Uterus (tissue), 4 donors: Measurements from ENCODE around the gene FKTN. TPM values are rescaled to one million over a fixed set of nuclear protein-coding genes. Genes with fewer than 3 reads are reported as not detected.

Experiments
- DNase-seq, 2 donors: peaks; one replicate each; pipeline ENCODE4 v3.0.0-alpha.2; 2019 to 2020
- H3K27ac ChIP-seq, 2 donors: fragments of 200-600 bp; sonication (generic); 1 replicate in 1 of 2; 2 replicates in 1 of 2; pipeline ENCODE4 v1.5.1; 2016 to 2018
- H3K27me3 ChIP-seq, 2 donors: fragments of 200-600 bp; sonication (generic); one replicate each; pipeline ENCODE4 v1.5.1; 2018 to 2019; ENCODE audit warnings: control low read depth in 1 of 2
- H3K36me3 ChIP-seq, 2 donors: fragments of 200-600 bp; sonication (generic); one replicate each; pipeline ENCODE4 v1.5.1; 2019; ENCODE audit warnings: control low read depth in 1 of 2
- H3K4me1 ChIP-seq, 2 donors: fragments of 200-600 bp; sonication (generic); one replicate each; pipeline ENCODE4 v1.5.1; 2018 to 2019; ENCODE audit warnings: control low read depth in 1 of 2
- H3K4me3 ChIP-seq, 2 donors: fragments of 200-600 bp; sonication (generic); 1 replicate in 1 of 2; 2 replicates in 1 of 2; pipeline ENCODE4 v1.5.1; 2018 to 2019; ENCODE audit warnings: mild to moderate bottlenecking in 1 of 2
- H3K9me3 ChIP-seq, 2 donors: fragments of 200-600 bp; sonication (generic); one replicate each; pipeline ENCODE4 v1.5.1; 2019; ENCODE audit warnings: control low read depth in 1 of 2
- POLR2A ChIP-seq, 2 donors: fragments of 450-650 bp; IDR thresholded peaks; one replicate each; pipeline ENCODE4 v1.6.1; 2016; ENCODE audit warnings: antibody characterized with exemption in 2 of 2, mild to moderate bottlenecking in 1 of 2, moderate library complexity in 1 of 2
- intact Hi-C: fragments of 100-400 bp; cut with DNase I; formaldehyde crosslinking; loops from one replicate; pipeline ENCODE4 v1.15.1; 2023; ENCODE audit warnings: low total_unique reads
- total RNA-seq, 4 donors: library from RNA; depleted of rRNA in 3 of 4; stranded (reverse); fragments of >200 nt in 3 of 4; gene quantifications; one replicate each; pipeline versions ENCODE4 v1.1.0 to v1.2.4, GENCODE V29; 2014 to 2023
- TF ChIP-seq, protein P1 (sequence below), 4 experiments: fragments of 200-600 bp in 2 of 4; fragments of 450-650 bp in 2 of 4; sonication (generic) in 2 of 4; IDR thresholded peaks; one replicate each; pipeline ENCODE4 v1.5.1; 2016 to 2019; ENCODE audit warnings: antibody characterized with exemption in 4 of 4, mild to moderate bottlenecking in 2 of 4, moderate library complexity in 1 of 4
- donor health status: DM: yes; HTN: yes; CAD: no.

Gene FKTN
- total RNA-seq, 4 donors from 2014 or later = 2.6 to 39.1 (median 12.7) TPM

DNA sequence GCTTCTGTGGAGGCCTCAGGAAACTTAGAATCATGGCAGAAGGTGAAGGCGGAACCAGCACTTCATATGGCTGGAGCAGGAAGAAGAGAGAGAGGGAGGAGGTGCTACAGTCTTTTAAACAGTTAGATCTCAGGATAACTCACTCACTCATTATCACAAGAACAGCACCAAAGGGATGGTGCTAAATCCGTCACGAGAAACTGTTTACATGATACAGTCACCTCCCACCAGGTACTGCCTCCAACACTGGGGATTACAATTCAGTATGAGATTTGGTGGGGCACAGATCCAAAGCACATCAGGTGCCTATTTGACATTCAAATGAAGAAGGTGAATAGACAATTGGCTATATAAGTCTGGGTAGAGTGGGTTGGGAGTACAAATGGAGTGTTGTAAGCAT, 35.2 kb downstream of the FKTN start:
- peaks cover 0 to 18% of the 10 kb centered on the region in 2 donors for H3K9me3 ChIP-seq
- H3K27me3 ChIP-seq = no peaks in the 10 kb centered on the region
- intact Hi-C loops = no loop called here
- H3K4me3 ChIP-seq = no peak overlapping the region
- no peaks in the 10 kb centered on the region for H3K4me1 ChIP-seq
- no peak overlapping the region for H3K27ac ChIP-seq
- H3K36me3 ChIP-seq = no peaks in the 10 kb centered on the region
- no peak for DNase-seq
- TF ChIP-seq, protein P1, sequence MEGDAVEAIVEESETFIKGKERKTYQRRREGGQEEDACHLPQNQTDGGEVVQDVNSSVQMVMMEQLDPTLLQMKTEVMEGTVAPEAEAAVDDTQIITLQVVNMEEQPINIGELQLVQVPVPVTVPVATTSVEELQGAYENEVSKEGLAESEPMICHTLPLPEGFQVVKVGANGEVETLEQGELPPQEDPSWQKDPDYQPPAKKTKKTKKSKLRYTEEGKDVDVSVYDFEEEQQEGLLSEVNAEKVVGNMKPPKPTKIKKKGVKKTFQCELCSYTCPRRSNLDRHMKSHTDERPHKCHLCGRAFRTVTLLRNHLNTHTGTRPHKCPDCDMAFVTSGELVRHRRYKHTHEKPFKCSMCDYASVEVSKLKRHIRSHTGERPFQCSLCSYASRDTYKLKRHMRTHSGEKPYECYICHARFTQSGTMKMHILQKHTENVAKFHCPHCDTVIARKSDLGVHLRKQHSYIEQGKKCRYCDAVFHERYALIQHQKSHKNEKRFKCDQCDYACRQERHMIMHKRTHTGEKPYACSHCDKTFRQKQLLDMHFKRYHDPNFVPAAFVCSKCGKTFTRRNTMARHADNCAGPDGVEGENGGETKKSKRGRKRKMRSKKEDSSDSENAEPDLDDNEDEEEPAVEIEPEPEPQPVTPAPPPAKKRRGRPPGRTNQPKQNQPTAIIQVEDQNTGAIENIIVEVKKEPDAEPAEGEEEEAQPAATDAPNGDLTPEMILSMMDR (IDR thresholded peaks at IDR 0.05) = no peak
- TF ChIP-seq POLR2A (IDR thresholded peaks at IDR 0.05) = no peak

DNA sequence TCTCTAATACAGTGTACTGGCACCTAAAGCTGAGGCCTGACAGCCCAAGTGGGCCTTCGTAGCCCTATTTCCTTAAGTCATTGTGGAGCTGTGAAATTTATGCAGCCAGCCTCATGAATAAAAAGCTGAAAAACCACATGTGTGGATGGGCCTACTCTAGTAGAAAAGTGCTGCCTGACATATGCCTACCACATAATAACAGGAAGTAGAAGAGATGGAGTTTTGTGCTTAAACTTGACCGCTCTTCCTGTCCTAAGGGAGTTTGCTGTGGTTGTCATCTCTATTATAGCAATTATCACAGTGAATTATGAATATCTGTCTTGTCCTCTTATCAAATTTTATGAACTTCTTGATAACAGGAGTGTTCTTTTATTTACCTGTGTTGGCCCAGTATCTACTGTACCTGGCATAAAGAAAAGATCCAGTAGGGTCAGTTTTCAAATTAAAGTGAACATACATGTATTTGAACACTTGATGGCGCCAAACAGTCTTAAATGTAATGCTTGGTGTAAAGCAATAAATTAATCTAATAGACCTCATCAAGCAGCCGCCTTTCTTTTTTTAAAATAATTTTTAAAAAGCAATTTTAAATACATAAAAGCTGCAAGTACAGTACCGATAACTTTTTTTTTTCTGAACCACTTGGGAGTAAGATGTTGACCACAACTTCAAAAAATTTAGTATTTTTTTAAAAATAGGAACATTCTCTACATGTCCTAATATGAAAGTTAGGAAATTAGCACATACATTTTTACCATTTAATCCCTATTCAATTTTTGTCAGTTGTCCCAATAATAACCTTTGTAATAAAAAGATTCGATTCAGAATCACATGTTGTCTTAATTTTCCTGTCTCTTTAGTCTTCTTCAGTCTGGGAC, 51.0 kb downstream of the FKTN start:
- TF ChIP-seq, protein P1 (IDR thresholded peaks at IDR 0.05) = peak; percentile 39 to 59 (median 42)
- no peak for TF ChIP-seq POLR2A (IDR thresholded peaks at IDR 0.05)
- Histone ChIP-seq H3K27me3 (no peaks in the 10 kb centered on the region), H3K4me1 (no peaks in the 10 kb centered on the region), H3K4me3 (no peak overlapping the region), H3K27ac (no peak overlapping the region), H3K36me3 (no peaks in the 10 kb centered on the region), H3K9me3 (no peaks in the 10 kb centered on the region)
- intact Hi-C loops = no loop called here
- DNase-seq = no peak

DNA sequence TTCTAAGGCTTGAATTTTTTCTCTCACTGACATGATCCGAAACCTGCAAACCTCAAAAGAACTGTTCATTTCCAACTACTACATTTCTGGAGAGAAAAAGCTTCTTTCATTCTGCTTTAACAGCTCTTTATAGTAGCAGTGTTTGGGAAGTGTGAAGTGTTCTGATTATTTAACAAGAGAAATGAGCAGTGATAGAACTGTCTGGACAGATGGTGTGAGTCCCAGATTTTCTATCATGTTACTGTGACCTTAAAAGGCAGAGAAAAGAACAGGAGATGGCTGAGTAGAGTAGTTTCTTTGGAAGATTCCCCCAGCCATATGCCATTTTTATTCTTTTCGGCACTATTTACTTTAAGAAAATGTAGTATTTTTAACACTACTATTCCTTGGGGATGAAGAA, 63.1 kb downstream of the FKTN start:
- H3K4me3 ChIP-seq = no peak overlapping the region
- H3K4me1 ChIP-seq = no peaks in the 10 kb centered on the region
- TF ChIP-seq, protein P1 (IDR thresholded peaks at IDR 0.05) = no peak
- TF ChIP-seq POLR2A (IDR thresholded peaks at IDR 0.05) = no peak
- H3K9me3 ChIP-seq = no peaks in the 10 kb centered on the region
- H3K27me3 ChIP-seq = no peaks in the 10 kb centered on the region
- no peak for DNase-seq
- intact Hi-C loops = no loop called here
- no peak overlapping the region for H3K27ac ChIP-seq
- no peaks in the 10 kb centered on the region for H3K36me3 ChIP-seq

DNA sequence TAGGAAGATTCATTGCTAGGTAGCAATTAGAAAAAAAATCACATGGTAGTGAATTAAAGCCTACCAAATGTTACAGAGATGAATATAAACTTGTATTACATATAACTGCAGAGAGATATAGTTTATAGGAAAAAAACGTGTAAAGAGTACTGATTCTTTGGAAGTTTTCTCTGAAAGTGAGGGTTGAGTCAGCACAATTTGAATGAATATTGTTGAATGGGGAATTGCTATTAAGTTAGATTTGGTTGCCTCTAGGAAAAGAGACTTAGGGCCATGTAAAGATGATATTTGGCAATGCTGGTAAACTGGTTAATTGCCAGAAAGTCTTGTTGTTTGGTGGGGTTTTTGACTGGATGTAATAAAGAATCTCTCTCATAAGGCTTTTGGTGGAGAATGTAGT, 67.2 kb downstream of the FKTN start:
- H3K27ac ChIP-seq = no peak overlapping the region
- intact Hi-C loops = no loop called here
- no peak for TF ChIP-seq POLR2A (IDR thresholded peaks at IDR 0.05)
- TF ChIP-seq, protein P1 (IDR thresholded peaks at IDR 0.05) = no peak
- no peaks in the 10 kb centered on the region for H3K4me1 ChIP-seq
- H3K4me3 ChIP-seq = no peak overlapping the region
- no peaks in the 10 kb centered on the region for H3K9me3 ChIP-seq
- DNase-seq = no peak
- no peaks in the 10 kb centered on the region for H3K36me3 ChIP-seq
- no peaks in the 10 kb centered on the region for H3K27me3 ChIP-seq

DNA sequence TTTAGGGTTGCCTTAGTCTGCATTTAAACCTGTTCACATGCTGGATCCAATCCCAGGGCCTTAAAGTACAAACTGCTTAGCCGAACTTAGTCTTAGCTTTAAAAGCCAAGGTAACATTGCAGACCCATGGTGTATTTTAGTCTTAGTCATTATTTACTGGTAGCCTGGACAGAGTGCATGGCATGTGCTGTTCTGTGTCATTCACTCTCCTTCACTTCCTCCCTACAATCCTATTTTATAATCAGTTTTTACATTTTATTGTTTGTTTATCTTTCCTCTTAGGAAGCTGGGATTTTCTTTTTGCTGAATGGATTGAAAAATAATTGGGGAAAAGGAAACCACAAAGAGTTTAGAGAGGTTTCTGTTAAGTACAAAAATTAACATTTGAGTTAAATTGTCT, 74.9 kb downstream of the FKTN start:
- TF ChIP-seq, protein P1 (IDR thresholded peaks at IDR 0.05) = no peak
- no peak for TF ChIP-seq POLR2A (IDR thresholded peaks at IDR 0.05)
- Histone ChIP-seq H3K9me3 (no peaks in the 10 kb centered on the region), H3K4me1 (no peaks in the 10 kb centered on the region), H3K36me3 (no peaks in the 10 kb centered on the region), H3K27me3 (no peaks in the 10 kb centered on the region), H3K4me3 (no peak overlapping the region), H3K27ac (no peak overlapping the region)
- intact Hi-C loops = no loop called here
- DNase-seq = no peak
